SK-N-SH treated with all-trans-retinoic acid at 6 μM for 48 hours (cell line): ENCODE measurements around the gene DDOST.

Experiments used
- ATAC-seq: fragments of 200-7000 bp; cut with Tn5 transposase; 3 replicates; pipeline ENCODE4 v1.9.1; 2020; ENCODE audit warnings: mild to moderate bottlenecking, moderate library complexity
- ARNTL ChIP-seq: fragments of 450-650 bp; formaldehyde crosslinking; IDR thresholded peaks from 2 replicates; pipeline ENCODE4 v1.5.0; 2020; ENCODE audit warnings: low read depth, mild to moderate bottlenecking, moderate library complexity, borderline replicate concordance
- BACH2 ChIP-seq: fragments of 250-450 bp; sonication (Bioruptor Pico); IDR thresholded peaks from 2 replicates; pipeline ENCODE4 v1.9.0; 2021; ENCODE audit warnings: mild to moderate bottlenecking, borderline replicate concordance
- GLIS3 ChIP-seq: fragments of 250-450 bp; sonication (Bioruptor Pico); IDR thresholded peaks from 2 replicates; pipeline ENCODE4 v1.5.0; 2020; ENCODE audit warnings: mild to moderate bottlenecking, moderate library complexity
- ISL1 ChIP-seq: fragments of 250-450 bp; sonication (Bioruptor Pico); IDR thresholded peaks from 2 replicates; pipeline ENCODE4 v2.1.2; 2022; ENCODE audit warnings: mild to moderate bottlenecking, moderate library complexity
- OSR1 ChIP-seq: fragments of 250-450 bp; sonication (Bioruptor Pico); IDR thresholded peaks from 2 replicates; pipeline ENCODE4 v1.8.0; 2022; ENCODE audit warnings: moderate library complexity, mild to moderate bottlenecking, inconsistent platforms
- PPARA ChIP-seq: fragments of 250-450 bp; sonication (Bioruptor Pico); IDR thresholded peaks from 2 replicates; pipeline ENCODE4 v1.5.0; 2020; ENCODE audit warnings: mild to moderate bottlenecking, borderline replicate concordance
- RARB ChIP-seq: fragments of 250-450 bp; sonication (Bioruptor Pico); IDR thresholded peaks from 2 replicates; pipeline ENCODE4 v1.8.0; 2021; ENCODE audit warnings: mild to moderate bottlenecking, moderate library complexity
- TCF4 ChIP-seq: fragments of 250-450 bp; sonication (Bioruptor Pico); IDR thresholded peaks from 2 replicates; pipeline ENCODE4 v1.8.0; 2021; ENCODE audit warnings: mild to moderate bottlenecking, moderate library complexity, borderline replicate concordance
- TOX ChIP-seq: fragments of 250-450 bp; sonication (Bioruptor Pico); IDR thresholded peaks from 2 replicates; pipeline ENCODE4 v1.8.0; 2021; ENCODE audit warnings: mild to moderate bottlenecking, moderate library complexity, borderline replicate concordance
- ZFP30 ChIP-seq: fragments of 450-650 bp; formaldehyde crosslinking; IDR thresholded peaks from 2 replicates; pipeline ENCODE4 v1.5.0; 2022; ENCODE audit warnings: mild to moderate bottlenecking, moderate library complexity
- ZNF70 ChIP-seq: fragments of 450-650 bp; formaldehyde crosslinking; IDR thresholded peaks from 2 replicates; pipeline ENCODE4 v1.5.0; 2020; ENCODE audit warnings: mild to moderate bottlenecking, moderate library complexity
- ZNF8 ChIP-seq: fragments of 450-650 bp; formaldehyde crosslinking; IDR thresholded peaks from 2 replicates; pipeline ENCODE4 v1.5.0; 2020; ENCODE audit warnings: mild to moderate bottlenecking, moderate library complexity
- TF ChIP-seq, protein P1 (sequence below): fragments of 250-450 bp; sonication (Bioruptor Pico); IDR thresholded peaks from 2 replicates; pipeline ENCODE4 v1.5.0; 2020; ENCODE audit warnings: mild to moderate bottlenecking, moderate library complexity
- TF ChIP-seq, protein P2 (sequence below): fragments of 250-450 bp; sonication (Bioruptor Pico); IDR thresholded peaks from 2 replicates; pipeline ENCODE4 v1.8.0; 2020; ENCODE audit warnings: mild to moderate bottlenecking, moderate library complexity, borderline replicate concordance
- TF ChIP-seq, protein P3 (sequence below): fragments of 250-450 bp; sonication (Bioruptor Pico); IDR thresholded peaks from 2 replicates; pipeline ENCODE4 v1.5.1; 2021; ENCODE audit warnings: mild to moderate bottlenecking, moderate library complexity
- TF ChIP-seq, protein P4 (sequence below): fragments of 250-450 bp; sonication (Bioruptor Pico); IDR thresholded peaks from 2 replicates; pipeline ENCODE4 v1.8.0; 2021; ENCODE audit warnings: low read depth, mild to moderate bottlenecking, moderate library complexity, borderline replicate concordance

Gene DDOST

DNA sequence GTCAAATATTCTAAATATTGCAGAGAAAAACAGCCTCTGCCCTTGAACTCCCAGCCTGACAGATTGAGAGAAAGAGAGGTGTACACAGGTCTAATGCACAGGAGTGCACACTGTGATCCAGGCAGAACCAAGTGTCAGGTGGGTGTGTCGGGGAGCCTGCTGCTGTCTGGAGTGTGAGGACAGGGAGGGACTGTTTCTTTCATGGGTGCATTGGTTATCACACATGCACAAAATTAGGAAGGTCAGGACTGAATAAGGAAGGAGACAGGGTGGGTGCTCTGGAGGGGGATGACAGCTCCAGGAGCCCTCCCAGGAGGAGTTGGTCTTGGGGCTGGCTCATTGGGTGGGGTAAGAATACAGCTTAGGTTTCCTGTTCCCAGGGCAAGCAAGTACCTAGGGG is 41.2 kb downstream of the DDOST start:
- no peak for ATAC-seq
- TF ChIP-seq BACH2 (no peak), ISL1 (no peak), ZNF8 (no peak), GLIS3 (no peak)
- TF ChIP-seq, protein P1, sequence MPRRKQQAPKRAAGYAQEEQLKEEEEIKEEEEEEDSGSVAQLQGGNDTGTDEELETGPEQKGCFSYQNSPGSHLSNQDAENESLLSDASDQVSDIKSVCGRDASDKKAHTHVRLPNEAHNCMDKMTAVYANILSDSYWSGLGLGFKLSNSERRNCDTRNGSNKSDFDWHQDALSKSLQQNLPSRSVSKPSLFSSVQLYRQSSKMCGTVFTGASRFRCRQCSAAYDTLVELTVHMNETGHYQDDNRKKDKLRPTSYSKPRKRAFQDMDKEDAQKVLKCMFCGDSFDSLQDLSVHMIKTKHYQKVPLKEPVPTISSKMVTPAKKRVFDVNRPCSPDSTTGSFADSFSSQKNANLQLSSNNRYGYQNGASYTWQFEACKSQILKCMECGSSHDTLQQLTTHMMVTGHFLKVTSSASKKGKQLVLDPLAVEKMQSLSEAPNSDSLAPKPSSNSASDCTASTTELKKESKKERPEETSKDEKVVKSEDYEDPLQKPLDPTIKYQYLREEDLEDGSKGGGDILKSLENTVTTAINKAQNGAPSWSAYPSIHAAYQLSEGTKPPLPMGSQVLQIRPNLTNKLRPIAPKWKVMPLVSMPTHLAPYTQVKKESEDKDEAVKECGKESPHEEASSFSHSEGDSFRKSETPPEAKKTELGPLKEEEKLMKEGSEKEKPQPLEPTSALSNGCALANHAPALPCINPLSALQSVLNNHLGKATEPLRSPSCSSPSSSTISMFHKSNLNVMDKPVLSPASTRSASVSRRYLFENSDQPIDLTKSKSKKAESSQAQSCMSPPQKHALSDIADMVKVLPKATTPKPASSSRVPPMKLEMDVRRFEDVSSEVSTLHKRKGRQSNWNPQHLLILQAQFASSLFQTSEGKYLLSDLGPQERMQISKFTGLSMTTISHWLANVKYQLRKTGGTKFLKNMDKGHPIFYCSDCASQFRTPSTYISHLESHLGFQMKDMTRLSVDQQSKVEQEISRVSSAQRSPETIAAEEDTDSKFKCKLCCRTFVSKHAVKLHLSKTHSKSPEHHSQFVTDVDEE (CRISPR knock-in tag): no peak

- no peak for TF ChIP-seq ISL1
- TF ChIP-seq ARNTL: no peak
- TF ChIP-seq ZNF8: no peak
- TF ChIP-seq, protein P2, sequence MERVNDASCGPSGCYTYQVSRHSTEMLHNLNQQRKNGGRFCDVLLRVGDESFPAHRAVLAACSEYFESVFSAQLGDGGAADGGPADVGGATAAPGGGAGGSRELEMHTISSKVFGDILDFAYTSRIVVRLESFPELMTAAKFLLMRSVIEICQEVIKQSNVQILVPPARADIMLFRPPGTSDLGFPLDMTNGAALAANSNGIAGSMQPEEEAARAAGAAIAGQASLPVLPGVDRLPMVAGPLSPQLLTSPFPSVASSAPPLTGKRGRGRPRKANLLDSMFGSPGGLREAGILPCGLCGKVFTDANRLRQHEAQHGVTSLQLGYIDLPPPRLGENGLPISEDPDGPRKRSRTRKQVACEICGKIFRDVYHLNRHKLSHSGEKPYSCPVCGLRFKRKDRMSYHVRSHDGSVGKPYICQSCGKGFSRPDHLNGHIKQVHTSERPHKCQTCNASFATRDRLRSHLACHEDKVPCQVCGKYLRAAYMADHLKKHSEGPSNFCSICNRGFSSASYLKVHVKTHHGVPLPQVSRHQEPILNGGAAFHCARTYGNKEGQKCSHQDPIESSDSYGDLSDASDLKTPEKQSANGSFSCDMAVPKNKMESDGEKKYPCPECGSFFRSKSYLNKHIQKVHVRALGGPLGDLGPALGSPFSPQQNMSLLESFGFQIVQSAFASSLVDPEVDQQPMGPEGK (CRISPR knock-in tag): no peak
- TF ChIP-seq RARB (CRISPR knock-in tag): no peak
- no peak for TF ChIP-seq OSR1
- no peak for TF ChIP-seq PPARA
- TF ChIP-seq, protein P3, sequence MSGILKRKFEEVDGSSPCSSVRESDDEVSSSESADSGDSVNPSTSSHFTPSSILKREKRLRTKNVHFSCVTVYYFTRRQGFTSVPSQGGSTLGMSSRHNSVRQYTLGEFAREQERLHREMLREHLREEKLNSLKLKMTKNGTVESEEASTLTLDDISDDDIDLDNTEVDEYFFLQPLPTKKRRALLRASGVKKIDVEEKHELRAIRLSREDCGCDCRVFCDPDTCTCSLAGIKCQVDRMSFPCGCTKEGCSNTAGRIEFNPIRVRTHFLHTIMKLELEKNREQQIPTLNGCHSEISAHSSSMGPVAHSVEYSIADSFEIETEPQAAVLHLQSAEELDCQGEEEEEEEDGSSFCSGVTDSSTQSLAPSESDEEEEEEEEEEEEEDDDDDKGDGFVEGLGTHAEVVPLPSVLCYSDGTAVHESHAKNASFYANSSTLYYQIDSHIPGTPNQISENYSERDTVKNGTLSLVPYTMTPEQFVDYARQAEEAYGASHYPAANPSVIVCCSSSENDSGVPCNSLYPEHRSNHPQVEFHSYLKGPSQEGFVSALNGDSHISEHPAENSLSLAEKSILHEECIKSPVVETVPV (CRISPR knock-in tag): no peak
- no peak for TF ChIP-seq TOX (CRISPR knock-in tag)
- no peak for TF ChIP-seq ZFP30 (CRISPR knock-in tag)
- TF ChIP-seq, protein P4, sequence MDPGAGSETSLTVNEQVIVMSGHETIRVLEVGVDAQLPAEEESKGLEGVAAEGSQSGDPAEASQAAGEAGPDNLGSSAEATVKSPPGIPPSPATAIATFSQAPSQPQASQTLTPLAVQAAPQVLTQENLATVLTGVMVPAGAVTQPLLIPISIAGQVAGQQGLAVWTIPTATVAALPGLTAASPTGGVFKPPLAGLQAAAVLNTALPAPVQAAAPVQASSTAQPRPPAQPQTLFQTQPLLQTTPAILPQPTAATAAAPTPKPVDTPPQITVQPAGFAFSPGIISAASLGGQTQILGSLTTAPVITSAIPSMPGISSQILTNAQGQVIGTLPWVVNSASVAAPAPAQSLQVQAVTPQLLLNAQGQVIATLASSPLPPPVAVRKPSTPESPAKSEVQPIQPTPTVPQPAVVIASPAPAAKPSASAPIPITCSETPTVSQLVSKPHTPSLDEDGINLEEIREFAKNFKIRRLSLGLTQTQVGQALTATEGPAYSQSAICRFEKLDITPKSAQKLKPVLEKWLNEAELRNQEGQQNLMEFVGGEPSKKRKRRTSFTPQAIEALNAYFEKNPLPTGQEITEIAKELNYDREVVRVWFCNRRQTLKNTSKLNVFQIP (CRISPR knock-in tag): no peak
- ATAC-seq: no peak
These were observed 42.6 kb downstream of the DDOST start for GRCh38 chr1:20618550-20618949.

DNA sequence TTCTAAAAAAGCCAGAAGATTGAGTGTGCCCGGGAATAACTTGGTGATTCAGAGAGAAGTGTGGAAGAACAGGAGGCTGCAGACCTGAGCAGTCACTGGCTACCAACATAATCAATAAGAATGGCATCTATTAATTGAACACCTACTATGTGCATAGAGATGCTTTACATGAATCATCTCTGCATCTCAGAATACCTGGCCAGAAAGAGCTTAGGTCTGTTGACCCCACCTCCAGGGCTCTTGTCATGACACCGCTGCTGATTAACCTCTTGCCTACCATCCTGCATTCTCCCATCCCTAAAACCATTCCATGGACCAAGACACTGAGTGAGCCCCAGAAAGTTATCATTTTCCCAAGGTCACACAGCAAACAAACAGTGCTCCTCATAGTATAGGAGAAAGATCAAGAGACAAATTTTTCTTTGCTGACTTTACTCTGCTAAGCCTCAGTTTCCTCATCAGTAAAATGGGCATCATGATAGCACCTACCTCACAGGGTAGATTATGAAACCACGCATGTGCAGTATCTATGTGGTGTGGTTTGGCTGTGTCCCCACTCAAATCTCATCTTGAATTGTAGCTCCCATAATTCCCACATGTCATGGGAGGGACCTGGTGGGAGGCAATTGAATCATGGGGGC is 44.2 kb downstream of the DDOST start:
- no peak for ATAC-seq
- TF ChIP-seq GLIS3: no peak

DNA sequence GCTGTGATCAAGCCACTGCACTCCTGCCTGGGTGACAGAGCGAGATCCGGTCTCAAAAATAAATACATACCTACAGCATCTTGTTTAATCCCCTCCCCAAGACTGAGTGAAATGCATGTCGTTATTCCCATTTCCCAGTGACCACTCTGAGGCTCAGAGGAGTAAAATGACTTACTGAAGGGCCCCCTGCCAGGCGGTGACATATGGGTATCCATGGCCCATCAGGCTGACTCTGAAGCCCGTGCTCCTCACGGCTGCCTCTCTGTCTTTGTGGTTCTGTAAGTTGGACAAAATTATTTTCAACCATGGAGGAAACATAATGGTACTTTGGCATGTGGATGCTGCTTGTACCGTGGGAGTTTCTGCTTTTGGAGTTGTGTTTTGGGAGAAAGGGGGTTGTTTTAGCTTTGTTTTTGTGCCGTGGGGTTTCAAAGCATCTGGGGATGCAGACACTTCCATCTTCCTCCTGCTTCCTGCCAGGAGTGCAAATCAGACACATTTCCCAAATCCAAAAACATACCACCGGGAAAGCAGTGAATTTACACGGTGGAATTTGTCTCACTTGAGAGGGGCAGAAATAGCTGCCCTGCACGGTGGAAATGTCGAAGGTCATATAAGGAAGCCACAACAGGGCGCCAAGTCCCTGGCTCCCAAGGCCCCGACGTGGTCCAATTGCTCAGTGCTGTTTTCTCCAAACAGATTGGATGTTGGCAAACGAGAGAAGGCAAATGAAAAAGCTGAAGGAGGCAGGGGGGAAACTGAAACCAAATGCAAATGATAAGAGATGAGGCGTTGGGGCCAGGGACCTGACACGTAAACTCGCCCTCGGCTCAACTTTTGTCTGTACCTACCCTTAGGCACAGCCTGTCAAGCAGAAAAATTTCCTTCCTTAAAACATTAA is 45.0 kb downstream of the DDOST start:
- no peak for TF ChIP-seq ZFP30 (CRISPR knock-in tag)
- no peak for ATAC-seq

- ATAC-seq: no peak
- no peak for TF ChIP-seq TCF4
- TF ChIP-seq ZNF70: no peak
- no peak for TF ChIP-seq ZNF8
- TF ChIP-seq ISL1: 0 out of 2 replicates have a peak, but pooled peaks have one; percentile 16
These were observed 47.0 kb downstream of the DDOST start for GRCh38 chr1:20614131-20614579.
